ENCODE data around the gene MB21D2. TPM values are rescaled to one million over a fixed set of nuclear protein-coding genes. Genes with fewer than 3 reads are reported as not detected.

Gene MB21D2
- total RNA-seq, 2 donors from 2014 or later = 3.7 to 5.9 TPM

- peak overlapping the region in 1 of 2 donors; percentile 40 for H3K27ac ChIP-seq
- H3K9me3 ChIP-seq = no peaks in the 10 kb centered on the region
- DNase-seq (ENCODE audit: low spot score) = no peak
- H3K36me3 ChIP-seq = no peaks in the 10 kb centered on the region
- H3K4me3 ChIP-seq = no peak overlapping the region
- no peaks in the 10 kb centered on the region for H3K27me3 ChIP-seq
- peaks cover 0 to 23% of the 10 kb centered on the region in 2 donors for H3K4me1 ChIP-seq
- TF ChIP-seq CTCF (IDR thresholded peaks at IDR 0.05) = no peak
Measured at GRCh38 chr3:192835818-192836815, 81.5 kb downstream of the MB21D2 start.

DNA sequence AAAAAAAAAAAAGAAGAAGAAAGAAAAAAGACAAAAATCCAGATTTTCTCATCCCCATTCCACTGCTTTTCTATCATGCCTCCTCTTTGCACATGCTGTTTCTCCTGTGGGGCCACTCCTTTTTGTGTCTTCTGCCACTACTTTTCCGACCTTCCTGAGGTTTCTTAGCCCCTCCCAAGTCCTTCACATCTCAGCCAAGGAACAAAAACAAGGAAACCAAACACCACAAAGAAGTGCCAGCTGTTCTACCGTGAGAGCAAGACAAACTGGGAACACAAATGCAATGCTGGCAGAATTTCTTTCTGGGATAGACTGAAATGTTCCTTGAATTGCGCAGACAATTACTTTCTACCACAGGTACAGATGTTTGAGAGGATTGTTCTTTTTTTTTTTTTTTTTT is 83.2 kb downstream of the MB21D2 start:
- Histone ChIP-seq H3K36me3 (no peaks in the 10 kb centered on the region), H3K9me3 (no peaks in the 10 kb centered on the region), H3K4me1 (peaks cover 0 to 31% of the 10 kb centered on the region in 2 donors), H3K4me3 (no peak overlapping the region), H3K27ac (no peak overlapping the region), H3K27me3 (no peaks in the 10 kb centered on the region)
- TF ChIP-seq CTCF (IDR thresholded peaks at IDR 0.05) = no peak
- no peak for DNase-seq (ENCODE audit: low spot score)

- Histone ChIP-seq H3K4me3 (no peak overlapping the region), H3K4me1 (peaks cover 0 to 31% of the 10 kb centered on the region in 2 donors), H3K27me3 (no peaks in the 10 kb centered on the region), H3K36me3 (no peaks in the 10 kb centered on the region), H3K9me3 (no peaks in the 10 kb centered on the region), H3K27ac (peak overlapping the region; percentile 17 to 49)
- no peak for DNase-seq (ENCODE audit: low spot score)
- no peak for TF ChIP-seq CTCF (IDR thresholded peaks at IDR 0.05)
Measured at GRCh38 chr3:192833177-192833890, 84.3 kb downstream of the MB21D2 start.

DNA sequence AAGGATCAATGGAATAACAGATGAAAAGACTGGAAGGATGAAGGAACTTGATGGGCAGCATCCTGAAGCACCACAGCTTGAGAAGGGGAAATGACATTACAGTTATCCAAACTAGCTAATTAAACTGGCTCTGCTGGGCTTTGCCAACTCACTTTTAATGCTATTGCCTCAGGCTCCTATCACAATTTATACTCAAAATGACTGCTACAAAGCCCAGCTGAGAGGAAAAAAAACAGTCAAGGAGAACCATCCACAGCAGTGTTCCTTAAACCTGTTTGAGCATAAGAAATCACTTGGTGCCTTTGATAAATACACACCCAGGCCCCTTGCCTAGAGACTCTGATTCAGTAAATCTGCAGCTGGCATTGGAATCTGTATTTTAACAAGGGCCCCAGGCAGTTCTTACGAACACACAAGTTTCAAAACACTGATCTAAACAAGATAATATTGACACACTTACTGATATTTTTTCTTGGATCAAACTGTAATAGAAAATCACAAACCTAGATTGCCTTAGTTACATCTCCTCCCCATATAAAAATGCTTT is 85.8 kb downstream of the MB21D2 start:
- Histone ChIP-seq H3K4me3 (no peak overlapping the region), H3K4me1 (peaks cover 0 to 31% of the 10 kb centered on the region in 2 donors), H3K27ac (peak overlapping the region in 1 of 2 donors; percentile 17)

More for the DNA sequence above, 85.8 kb downstream of the MB21D2 start:
- no peaks in the 10 kb centered on the region for H3K9me3 ChIP-seq
- no peaks in the 10 kb centered on the region for H3K27me3 ChIP-seq
- DNase-seq (ENCODE audit: low spot score) = no peak
- no peaks in the 10 kb centered on the region for H3K36me3 ChIP-seq
- no peak for TF ChIP-seq CTCF (IDR thresholded peaks at IDR 0.05)
